ENCODE results near the gene GGACT.
"Not testable (repeated sequence)": the region's sequence is repeated elsewhere in the genome, so short reads cannot be mapped to it uniquely, and the experiment has no call there.

Gene GGACT

DNA sequence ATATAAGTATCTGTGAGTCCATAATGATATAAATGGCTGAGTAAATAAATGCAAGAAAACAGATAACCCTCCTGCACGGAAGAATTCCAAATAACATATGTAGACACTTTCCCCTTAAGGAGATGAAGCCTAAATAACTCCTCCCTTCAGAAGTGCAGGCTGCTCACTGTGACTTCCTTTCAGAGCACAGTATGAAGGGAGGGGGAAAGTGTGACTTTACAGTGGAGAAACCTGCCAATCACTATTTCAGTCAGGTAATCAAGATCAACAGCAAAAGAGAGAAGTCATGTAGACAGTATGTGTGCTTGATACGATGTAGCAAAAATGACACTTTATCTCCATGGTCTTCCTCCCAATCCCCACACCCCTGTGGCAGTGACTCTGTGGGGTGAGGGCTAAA, 7.1 kb downstream of the GGACT start:
- Histone ChIP-seq H3K27ac (ENCODE audit: low read depth in 2 of 2, low read length in 2 of 2) (no peak overlapping the region), H3K4me1 (ENCODE audit: control insufficient read depth in 2 of 2, insufficient read depth in 2 of 2, low read length in 2 of 2) (no peaks in the 10 kb centered on the region), H3K4me3 (ENCODE audit: low read length in 2 of 2) (no peak overlapping the region), H3K27me3 (ENCODE audit: control insufficient read depth in 2 of 2, insufficient read depth in 2 of 2, low read length in 2 of 2) (no peaks in the 10 kb centered on the region), H3K9me3 (ENCODE audit: control insufficient read depth in 2 of 2, low read length in 2 of 2) (no peaks in the 10 kb centered on the region), H3K36me3 (ENCODE audit: control insufficient read depth in 2 of 2, insufficient read depth in 2 of 2, low read length in 2 of 2) (peaks cover 7 to 12% of the 10 kb centered on the region in 2 donors), H3K9ac (ENCODE audit: low read depth in 1 of 2, low read length in 2 of 2) (no peak overlapping the region)

DNA sequence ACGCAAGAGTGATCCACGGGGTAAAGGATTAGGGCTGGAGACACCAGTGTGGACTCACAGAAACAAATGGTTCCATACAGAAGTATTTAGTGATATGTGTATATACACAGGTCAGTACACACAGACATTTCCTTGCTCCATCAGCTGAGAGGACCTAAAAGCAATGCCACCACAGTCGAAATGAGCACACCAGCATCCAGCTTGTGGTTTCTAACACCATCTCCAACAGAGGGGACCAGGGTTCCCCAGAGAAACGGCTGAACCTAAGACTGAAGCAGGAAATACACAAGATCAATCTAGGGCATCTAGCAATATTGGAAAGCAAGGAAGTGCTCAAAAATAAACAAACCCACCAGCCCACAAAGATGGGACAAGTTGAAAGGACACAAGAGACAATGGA, 7.6 kb downstream of the GGACT start:
- Histone ChIP-seq H3K9me3 (ENCODE audit: control insufficient read depth in 2 of 2, low read length in 2 of 2) (no peaks in the 10 kb centered on the region), H3K4me1 (ENCODE audit: control insufficient read depth in 2 of 2, insufficient read depth in 2 of 2, low read length in 2 of 2) (no peaks in the 10 kb centered on the region)

DNA sequence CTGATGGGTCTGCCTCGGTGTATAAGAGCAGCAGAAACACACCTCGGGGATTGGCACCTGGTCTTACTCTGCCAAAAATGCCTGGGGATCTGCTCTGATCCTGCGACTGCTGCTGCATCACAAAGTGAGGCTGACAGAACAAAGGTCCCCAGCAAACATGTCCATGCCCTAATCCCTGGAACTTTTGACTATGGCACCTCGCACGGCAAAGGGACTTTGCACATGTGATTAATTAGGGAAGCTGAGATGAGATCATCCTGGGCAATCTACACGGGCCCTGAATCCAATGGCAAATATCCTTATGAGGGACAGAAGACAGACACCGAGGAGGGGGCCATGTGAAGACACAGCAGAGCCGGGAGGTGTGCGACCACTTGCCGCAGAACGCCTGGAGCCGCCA, 8.5 kb downstream of the GGACT start:
- Histone ChIP-seq H3K36me3 (ENCODE audit: control insufficient read depth in 2 of 2, insufficient read depth in 2 of 2, low read length in 2 of 2) (peaks cover 7 to 12% of the 10 kb centered on the region in 2 donors), H3K9ac (ENCODE audit: low read depth in 1 of 2, low read length in 2 of 2) (no peak overlapping the region), H3K27me3 (ENCODE audit: control insufficient read depth in 2 of 2, insufficient read depth in 2 of 2, low read length in 2 of 2) (no peaks in the 10 kb centered on the region), H3K4me3 (ENCODE audit: low read length in 2 of 2) (no peak overlapping the region), H3K4me1 (ENCODE audit: control insufficient read depth in 2 of 2, insufficient read depth in 2 of 2, low read length in 2 of 2) (no peaks in the 10 kb centered on the region), H3K9me3 (ENCODE audit: control insufficient read depth in 2 of 2, low read length in 2 of 2) (no peaks in the 10 kb centered on the region), H3K27ac (ENCODE audit: low read depth in 2 of 2, low read length in 2 of 2) (no peak overlapping the region)

More for the DNA sequence above, 7.6 kb downstream of the GGACT start:
- Histone ChIP-seq H3K9ac (ENCODE audit: low read depth in 1 of 2, low read length in 2 of 2) (no peak overlapping the region), H3K36me3 (ENCODE audit: control insufficient read depth in 2 of 2, insufficient read depth in 2 of 2, low read length in 2 of 2) (peaks cover 7 to 12% of the 10 kb centered on the region in 2 donors), H3K27me3 (ENCODE audit: control insufficient read depth in 2 of 2, insufficient read depth in 2 of 2, low read length in 2 of 2) (no peaks in the 10 kb centered on the region), H3K27ac (ENCODE audit: low read depth in 2 of 2, low read length in 2 of 2) (no peak overlapping the region), H3K4me3 (ENCODE audit: low read length in 2 of 2) (no peak overlapping the region)

DNA sequence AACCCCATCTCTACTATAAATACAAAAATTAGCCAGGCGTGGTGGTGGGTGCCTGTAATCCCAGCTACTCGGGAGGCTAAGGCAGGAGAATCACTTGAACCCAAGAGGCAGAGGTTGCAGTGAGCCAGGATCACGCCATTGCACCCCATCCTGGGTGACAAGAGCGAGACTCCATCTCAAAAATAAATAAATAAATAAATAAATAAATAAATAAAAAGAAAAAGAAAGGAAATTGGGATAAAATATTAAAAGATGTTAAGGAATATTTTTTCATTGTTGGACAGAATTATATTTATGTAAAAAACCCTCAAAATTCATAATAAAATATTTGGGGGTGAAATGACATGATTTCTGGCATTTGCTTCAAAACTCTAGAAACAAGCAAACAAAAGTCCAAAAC, 11.3 kb downstream of the GGACT start:
- H3K27me3 ChIP-seq (ENCODE audit: control insufficient read depth in 2 of 2, insufficient read depth in 2 of 2, low read length in 2 of 2); H3K36me3 ChIP-seq (ENCODE audit: control insufficient read depth in 2 of 2, insufficient read depth in 2 of 2, low read length in 2 of 2); H3K4me3 ChIP-seq (ENCODE audit: low read length in 2 of 2); H3K4me1 ChIP-seq (ENCODE audit: control insufficient read depth in 2 of 2, insufficient read depth in 2 of 2, low read length in 2 of 2); H3K27ac ChIP-seq (ENCODE audit: low read depth in 2 of 2, low read length in 2 of 2); H3K9ac ChIP-seq (ENCODE audit: low read depth in 1 of 2, low read length in 2 of 2); H3K9me3 ChIP-seq (ENCODE audit: control insufficient read depth in 2 of 2, low read length in 2 of 2): not testable (repeated sequence)

DNA sequence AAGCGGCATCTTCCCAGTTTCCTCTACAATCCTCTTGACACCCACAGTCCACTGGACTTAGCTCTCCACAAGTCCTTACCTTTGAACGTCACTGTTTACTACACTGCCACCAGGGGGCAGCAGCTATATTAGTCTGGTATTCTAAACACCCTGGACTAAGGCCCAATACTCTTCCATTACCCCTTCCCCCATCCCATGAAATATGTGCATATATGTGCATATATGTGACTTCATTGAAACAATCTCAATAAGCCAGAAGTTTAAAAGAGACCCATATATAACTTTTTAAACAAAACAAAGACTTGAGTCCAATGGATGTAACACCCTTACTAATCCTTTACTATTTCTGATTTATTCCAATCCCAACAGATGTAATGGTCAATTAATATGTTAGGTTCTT, 15.5 kb downstream of the GGACT start:
- Histone ChIP-seq H3K27me3 (ENCODE audit: control insufficient read depth in 2 of 2, insufficient read depth in 2 of 2, low read length in 2 of 2) (no peaks in the 10 kb centered on the region), H3K4me1 (ENCODE audit: control insufficient read depth in 2 of 2, insufficient read depth in 2 of 2, low read length in 2 of 2) (no peaks in the 10 kb centered on the region), H3K36me3 (ENCODE audit: control insufficient read depth in 2 of 2, insufficient read depth in 2 of 2, low read length in 2 of 2) (no peaks in the 10 kb centered on the region), H3K4me3 (ENCODE audit: low read length in 2 of 2) (no peak overlapping the region), H3K9ac (ENCODE audit: low read depth in 1 of 2, low read length in 2 of 2) (no peak overlapping the region), H3K27ac (ENCODE audit: low read depth in 2 of 2, low read length in 2 of 2) (no peak overlapping the region), H3K9me3 (ENCODE audit: control insufficient read depth in 2 of 2, low read length in 2 of 2) (no peaks in the 10 kb centered on the region)

DNA sequence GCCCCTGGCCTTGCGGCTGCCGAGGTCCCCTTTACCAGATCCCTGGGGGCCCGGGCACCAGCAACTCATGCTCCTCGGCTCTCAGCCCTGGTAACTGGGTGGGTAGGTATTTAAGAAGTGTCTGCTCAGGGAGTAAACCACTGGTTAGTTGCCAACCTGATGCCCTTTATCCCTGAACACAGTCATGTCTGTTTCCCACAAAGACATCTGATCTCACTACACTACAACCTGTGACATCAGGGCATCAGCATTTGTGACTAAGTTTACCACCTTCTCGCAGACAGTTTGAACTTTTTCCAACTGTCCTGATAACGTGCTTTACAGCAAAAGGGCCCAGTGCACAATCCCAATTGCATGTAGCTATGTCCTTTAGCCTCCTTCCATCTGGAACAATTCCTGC, 22.0 kb downstream of the GGACT start:
- Histone ChIP-seq H3K9ac (ENCODE audit: low read depth in 1 of 2, low read length in 2 of 2) (no peak overlapping the region), H3K36me3 (ENCODE audit: control insufficient read depth in 2 of 2, insufficient read depth in 2 of 2, low read length in 2 of 2) (no peaks in the 10 kb centered on the region), H3K9me3 (ENCODE audit: control insufficient read depth in 2 of 2, low read length in 2 of 2) (peaks cover 0 to 2% of the 10 kb centered on the region in 2 donors), H3K27me3 (ENCODE audit: control insufficient read depth in 2 of 2, insufficient read depth in 2 of 2, low read length in 2 of 2) (no peaks in the 10 kb centered on the region), H3K27ac (ENCODE audit: low read depth in 2 of 2, low read length in 2 of 2) (no peak overlapping the region), H3K4me1 (ENCODE audit: control insufficient read depth in 2 of 2, insufficient read depth in 2 of 2, low read length in 2 of 2) (no peaks in the 10 kb centered on the region), H3K4me3 (ENCODE audit: low read length in 2 of 2) (no peak overlapping the region)

DNA sequence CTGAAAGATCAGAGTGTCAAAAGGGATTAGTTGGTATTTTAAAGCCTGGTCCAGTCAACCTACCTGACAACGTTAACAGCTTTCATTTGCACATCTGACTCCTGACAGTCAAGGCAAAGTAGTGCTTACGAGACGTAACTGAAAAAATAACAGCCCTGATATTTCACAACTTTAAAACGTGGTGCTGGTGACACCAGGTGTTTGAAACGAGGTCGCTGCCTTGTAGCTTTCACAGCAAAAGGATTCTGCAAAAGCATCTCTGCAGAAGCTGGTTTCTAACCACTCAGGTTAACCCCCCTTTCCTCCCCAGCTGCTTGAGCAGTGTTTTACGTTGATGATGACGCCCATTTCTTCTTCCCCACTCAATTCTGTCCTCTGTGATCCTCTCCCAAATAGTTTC, 23.3 kb downstream of the GGACT start:
- H3K9me3 ChIP-seq (ENCODE audit: control insufficient read depth in 2 of 2, low read length in 2 of 2) = peaks cover 0 to 2% of the 10 kb centered on the region in 2 donors
- H3K36me3 ChIP-seq (ENCODE audit: control insufficient read depth in 2 of 2, insufficient read depth in 2 of 2, low read length in 2 of 2) = no peaks in the 10 kb centered on the region
- H3K27ac ChIP-seq (ENCODE audit: low read depth in 2 of 2, low read length in 2 of 2) = no peak overlapping the region
- no peak overlapping the region for H3K4me3 ChIP-seq (ENCODE audit: low read length in 2 of 2)
- no peaks in the 10 kb centered on the region for H3K27me3 ChIP-seq (ENCODE audit: control insufficient read depth in 2 of 2, insufficient read depth in 2 of 2, low read length in 2 of 2)
- H3K4me1 ChIP-seq (ENCODE audit: control insufficient read depth in 2 of 2, insufficient read depth in 2 of 2, low read length in 2 of 2) = no peaks in the 10 kb centered on the region
- no peak overlapping the region for H3K9ac ChIP-seq (ENCODE audit: low read depth in 1 of 2, low read length in 2 of 2)

DNA sequence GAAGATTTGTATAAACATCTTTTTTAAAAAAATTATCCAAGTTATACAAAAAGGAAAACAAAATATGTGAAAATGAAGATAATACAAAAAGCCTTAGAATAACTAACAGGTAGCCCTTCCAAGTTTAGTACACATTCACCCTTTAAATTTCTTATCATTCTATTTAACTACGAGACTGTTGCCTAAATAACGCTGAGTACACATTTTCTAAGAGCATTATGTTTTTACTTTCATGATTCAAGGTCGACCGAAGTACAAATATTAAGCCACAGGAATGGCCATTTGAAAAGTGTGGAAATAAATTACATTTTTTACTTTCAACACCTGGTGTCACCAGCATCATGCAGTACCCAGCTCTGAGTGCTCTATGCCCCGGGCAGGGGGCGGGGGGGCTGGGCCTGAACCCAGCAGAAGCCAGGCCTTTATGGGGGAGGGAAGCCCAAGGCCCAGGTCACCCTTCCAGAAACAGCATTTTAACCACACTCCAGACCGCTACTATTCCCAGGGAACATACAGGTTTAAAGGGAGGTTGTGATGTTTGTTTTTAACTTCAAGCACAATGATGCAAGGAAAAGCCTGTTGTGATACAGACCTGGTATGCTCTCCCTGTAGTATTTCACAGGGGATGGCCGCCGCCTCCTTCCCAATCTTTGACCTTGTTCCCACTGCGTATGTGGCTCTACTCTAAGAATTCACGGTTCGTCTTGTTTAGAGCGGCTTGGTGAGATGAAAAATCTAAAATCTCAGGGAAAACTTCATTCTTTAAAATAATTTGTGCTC, 24.0 kb downstream of the GGACT start:
- Histone ChIP-seq H3K4me3 (ENCODE audit: low read length in 2 of 2) (no peak overlapping the region), H3K27me3 (ENCODE audit: control insufficient read depth in 2 of 2, insufficient read depth in 2 of 2, low read length in 2 of 2) (no peaks in the 10 kb centered on the region), H3K4me1 (ENCODE audit: control insufficient read depth in 2 of 2, insufficient read depth in 2 of 2, low read length in 2 of 2) (no peaks in the 10 kb centered on the region), H3K9ac (ENCODE audit: low read depth in 1 of 2, low read length in 2 of 2) (no peak overlapping the region), H3K9me3 (ENCODE audit: control insufficient read depth in 2 of 2, low read length in 2 of 2) (peaks cover 0 to 2% of the 10 kb centered on the region in 2 donors), H3K36me3 (ENCODE audit: control insufficient read depth in 2 of 2, insufficient read depth in 2 of 2, low read length in 2 of 2) (no peaks in the 10 kb centered on the region), H3K27ac (ENCODE audit: low read depth in 2 of 2, low read length in 2 of 2) (no peak overlapping the region)

DNA sequence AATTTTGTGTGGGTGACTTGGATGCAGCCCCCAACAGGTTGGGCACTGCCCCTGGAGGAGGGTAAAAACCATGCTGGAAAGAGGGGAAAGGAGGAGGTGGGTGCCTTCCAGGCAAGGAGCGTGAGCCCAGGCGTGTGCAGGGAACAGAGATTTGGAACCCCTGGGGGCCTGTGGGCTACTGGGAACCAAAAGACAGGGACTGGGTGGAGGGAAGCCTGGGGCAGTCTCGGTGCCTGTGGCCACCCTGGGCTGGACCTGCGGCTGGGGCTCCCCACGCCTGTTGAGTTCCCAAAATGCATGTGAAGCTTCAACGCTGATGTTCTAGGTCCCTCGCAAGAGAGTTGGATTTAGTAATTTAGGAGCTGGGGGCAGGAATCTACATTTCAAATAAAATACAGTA, 24.8 kb downstream of the GGACT start:
- no peak overlapping the region for H3K9ac ChIP-seq (ENCODE audit: low read depth in 1 of 2, low read length in 2 of 2)
- no peak overlapping the region for H3K4me3 ChIP-seq (ENCODE audit: low read length in 2 of 2)
- no peak overlapping the region for H3K27ac ChIP-seq (ENCODE audit: low read depth in 2 of 2, low read length in 2 of 2)
- no peaks in the 10 kb centered on the region for H3K4me1 ChIP-seq (ENCODE audit: control insufficient read depth in 2 of 2, insufficient read depth in 2 of 2, low read length in 2 of 2)
- H3K27me3 ChIP-seq (ENCODE audit: control insufficient read depth in 2 of 2, insufficient read depth in 2 of 2, low read length in 2 of 2) = no peaks in the 10 kb centered on the region
- no peaks in the 10 kb centered on the region for H3K36me3 ChIP-seq (ENCODE audit: control insufficient read depth in 2 of 2, insufficient read depth in 2 of 2, low read length in 2 of 2)
- H3K9me3 ChIP-seq (ENCODE audit: control insufficient read depth in 2 of 2, low read length in 2 of 2) = peaks cover 0 to 2% of the 10 kb centered on the region in 2 donors

GRCh38 chr13:100561599-100562204, 26.9 kb downstream of the GGACT start:
- Histone ChIP-seq H3K4me1 (ENCODE audit: control insufficient read depth in 2 of 2, insufficient read depth in 2 of 2, low read length in 2 of 2) (no peaks in the 10 kb centered on the region), H3K27me3 (ENCODE audit: control insufficient read depth in 2 of 2, insufficient read depth in 2 of 2, low read length in 2 of 2) (no peaks in the 10 kb centered on the region), H3K36me3 (ENCODE audit: control insufficient read depth in 2 of 2, insufficient read depth in 2 of 2, low read length in 2 of 2) (no peaks in the 10 kb centered on the region), H3K27ac (ENCODE audit: low read depth in 2 of 2, low read length in 2 of 2) (no peak overlapping the region), H3K4me3 (ENCODE audit: low read length in 2 of 2) (no peak overlapping the region), H3K9me3 (ENCODE audit: control insufficient read depth in 2 of 2, low read length in 2 of 2) (peaks cover 0 to 2% of the 10 kb centered on the region in 2 donors), H3K9ac (ENCODE audit: low read depth in 1 of 2, low read length in 2 of 2) (no peak overlapping the region)
